ENCODE measurements around the gene TNFRSF19. TPM values are rescaled to one million over a fixed set of nuclear protein-coding genes. Genes with fewer than 3 reads are reported as not detected.

The TNFRSF19 gene
- total RNA-seq, 1 experiment from 2014 or later: 0.54 TPM

- ChIA-PET CTCF (no interaction called here), POLR2A (no interaction called here)
- TF ChIP-seq POLR2AphosphoS5 (IDR thresholded peaks at IDR 0.05; ENCODE audit: low read depth, low read length): no peak
- no peak for TF ChIP-seq CTCF (IDR thresholded peaks at IDR 0.05)
- Histone ChIP-seq H3K4me3 (ENCODE audit: low read depth in 2 of 2, low read length in 2 of 2) (no peak overlapping the region), H3K27ac (ENCODE audit: low read length) (no peak overlapping the region), H3K9me3 (ENCODE audit: control insufficient read depth, insufficient read depth, low read depth, low read length) (no peaks in the 10 kb centered on the region), H3K4me1 (ENCODE audit: control insufficient read depth, insufficient read depth, low read length) (no peaks in the 10 kb centered on the region), H3K36me3 (ENCODE audit: control insufficient read depth, insufficient read depth, low read length) (no peaks in the 10 kb centered on the region), H3K27me3 (ENCODE audit: control insufficient read depth, insufficient read depth, low read length) (peaks cover 12% of the 10 kb centered on the region)
- no TSS peak for BruUV-seq (replicated peaks)
- in situ Hi-C loops (cut with HindIII; ENCODE audit: low pct_unique_long_range_greater_than_20kb, low sequenced_read_pairs) (no loop called here), intact Hi-C loops (cut with micrococcal nuclease; ENCODE audit: unreplicated experiment) (no loop called here)
- ATAC-seq (no peak), DNase-seq (ENCODE audit: low read depth, low spot score) (no peak)
These were observed 14.1 kb downstream of the TNFRSF19 start for GRCh38 chr13:23584275-23584674.

- no peak for ATAC-seq
- intact Hi-C loops (cut with micrococcal nuclease; ENCODE audit: unreplicated experiment): no loop called here
These were observed 16.1 kb downstream of the TNFRSF19 start for GRCh38 chr13:23586336-23586735.

More at GRCh38 chr13:23586336-23586735, 16.1 kb downstream of the TNFRSF19 start:
- in situ Hi-C loops (cut with HindIII; ENCODE audit: low pct_unique_long_range_greater_than_20kb, low sequenced_read_pairs): no loop called here
- Histone ChIP-seq H3K4me1 (ENCODE audit: control insufficient read depth, insufficient read depth, low read length) (no peaks in the 10 kb centered on the region), H3K9me3 (ENCODE audit: control insufficient read depth, insufficient read depth, low read depth, low read length) (no peaks in the 10 kb centered on the region), H3K27ac (ENCODE audit: low read length) (no peak overlapping the region), H3K4me3 (ENCODE audit: low read depth in 2 of 2, low read length in 2 of 2) (no peak overlapping the region), H3K27me3 (ENCODE audit: control insufficient read depth, insufficient read depth, low read length) (peaks cover 4% of the 10 kb centered on the region; the same call in 1 of the 2 replicates), H3K36me3 (ENCODE audit: control insufficient read depth, insufficient read depth, low read length) (no peaks in the 10 kb centered on the region)
- no TSS peak for BruUV-seq (replicated peaks)
- ChIA-PET CTCF (interaction anchor here (0.7 kb wide), 1 partner anchor 87 kb away, joined by 5 read pairs; no protein-coding TSS in a partner anchor), POLR2A (no interaction called here)
- no peak for DNase-seq (ENCODE audit: low read depth, low spot score)
- no peak for TF ChIP-seq REST (IDR thresholded peaks at IDR 0.05; ENCODE audit: insufficient read depth in 1 of 2, low read depth in 2 of 2, low read length in 1 of 2)
- TF ChIP-seq POLR2AphosphoS5 (IDR thresholded peaks at IDR 0.05; ENCODE audit: low read depth, low read length): no peak
- TF ChIP-seq CTCF (IDR thresholded peaks at IDR 0.05): no peak
- TF ChIP-seq TCF7L2 (IDR thresholded peaks at IDR 0.05; ENCODE audit: low read depth, low read length): no peak

All from Panc1 (cell line).